Astrocyte of the cerebellum (primary cell): ENCODE results near the gene OR2H1.

ENCODE experiments used
- DNase-seq: peaks from one replicate; pipeline ENCODE4 v3.0.0-alpha.2; 2011; ENCODE audit warnings: low read depth
- H3K4me3 ChIP-seq: 2 replicates; pipeline ENCODE4 v1.5.1; 2011; ENCODE audit warnings: mild to moderate bottlenecking, low read depth, low read length, moderate library complexity
- in situ Hi-C: cut with HindIII; loops from 2 replicates; pipeline ENCODE4 v1.10.0; 2017; ENCODE audit warnings: low sequenced_read_pairs
- TF ChIP-seq, protein P1 (sequence below): IDR thresholded peaks from 2 replicates; pipeline ENCODE4 v1.5.1; 2012; ENCODE audit warnings: low read length, low read depth, moderate library complexity, mild to moderate bottlenecking; ENCODE audit errors: missing control alignments

Gene OR2H1

DNA sequence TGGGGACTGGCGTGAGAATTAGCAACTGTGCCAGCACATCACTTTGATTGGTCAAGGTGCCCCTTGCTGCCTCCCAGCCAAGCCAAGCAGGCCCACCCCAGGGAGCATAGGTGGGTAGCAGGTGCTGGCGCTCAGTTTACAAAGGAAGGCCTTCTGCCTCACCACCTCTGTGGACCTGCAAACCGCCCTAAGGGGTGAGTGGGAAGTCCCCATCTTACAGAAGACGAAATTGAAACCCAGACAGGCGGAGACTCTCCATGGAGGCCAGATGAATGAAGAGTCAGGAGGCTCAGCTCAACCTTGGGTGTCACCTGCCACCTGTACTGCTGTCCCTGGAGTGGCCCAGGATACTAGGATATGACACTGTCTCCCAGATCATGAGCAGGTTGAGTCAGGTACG is 52.3 kb downstream of the OR2H1 start:
- TF ChIP-seq, protein P1, sequence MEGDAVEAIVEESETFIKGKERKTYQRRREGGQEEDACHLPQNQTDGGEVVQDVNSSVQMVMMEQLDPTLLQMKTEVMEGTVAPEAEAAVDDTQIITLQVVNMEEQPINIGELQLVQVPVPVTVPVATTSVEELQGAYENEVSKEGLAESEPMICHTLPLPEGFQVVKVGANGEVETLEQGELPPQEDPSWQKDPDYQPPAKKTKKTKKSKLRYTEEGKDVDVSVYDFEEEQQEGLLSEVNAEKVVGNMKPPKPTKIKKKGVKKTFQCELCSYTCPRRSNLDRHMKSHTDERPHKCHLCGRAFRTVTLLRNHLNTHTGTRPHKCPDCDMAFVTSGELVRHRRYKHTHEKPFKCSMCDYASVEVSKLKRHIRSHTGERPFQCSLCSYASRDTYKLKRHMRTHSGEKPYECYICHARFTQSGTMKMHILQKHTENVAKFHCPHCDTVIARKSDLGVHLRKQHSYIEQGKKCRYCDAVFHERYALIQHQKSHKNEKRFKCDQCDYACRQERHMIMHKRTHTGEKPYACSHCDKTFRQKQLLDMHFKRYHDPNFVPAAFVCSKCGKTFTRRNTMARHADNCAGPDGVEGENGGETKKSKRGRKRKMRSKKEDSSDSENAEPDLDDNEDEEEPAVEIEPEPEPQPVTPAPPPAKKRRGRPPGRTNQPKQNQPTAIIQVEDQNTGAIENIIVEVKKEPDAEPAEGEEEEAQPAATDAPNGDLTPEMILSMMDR = no peak
- H3K4me3 ChIP-seq = no peak overlapping the region
- DNase-seq = no peak
- in situ Hi-C loops = no loop called here

DNA sequence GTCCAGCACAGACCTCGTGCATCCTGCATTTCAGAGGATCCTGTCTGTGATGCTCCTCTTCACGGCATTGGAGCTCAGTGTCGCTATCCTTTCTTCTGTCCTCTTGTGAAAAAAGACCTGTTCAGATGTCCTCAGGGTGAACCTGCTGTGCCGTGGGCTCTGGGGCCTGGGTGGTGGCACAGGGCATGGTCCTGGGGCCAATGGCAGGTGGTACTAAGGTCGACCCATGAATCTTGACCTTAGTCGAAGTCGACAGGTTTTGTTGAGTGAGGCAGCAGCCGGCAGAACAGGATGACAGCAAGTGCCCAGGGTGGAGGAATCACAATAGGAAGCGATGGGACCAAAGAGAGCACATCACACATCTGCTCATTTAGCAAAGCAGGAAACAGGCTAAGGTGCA is 52.8 kb downstream of the OR2H1 start:
- no peak overlapping the region for H3K4me3 ChIP-seq
- no peak for DNase-seq
- TF ChIP-seq, protein P1 = no peak
- in situ Hi-C loops = no loop called here

DNA sequence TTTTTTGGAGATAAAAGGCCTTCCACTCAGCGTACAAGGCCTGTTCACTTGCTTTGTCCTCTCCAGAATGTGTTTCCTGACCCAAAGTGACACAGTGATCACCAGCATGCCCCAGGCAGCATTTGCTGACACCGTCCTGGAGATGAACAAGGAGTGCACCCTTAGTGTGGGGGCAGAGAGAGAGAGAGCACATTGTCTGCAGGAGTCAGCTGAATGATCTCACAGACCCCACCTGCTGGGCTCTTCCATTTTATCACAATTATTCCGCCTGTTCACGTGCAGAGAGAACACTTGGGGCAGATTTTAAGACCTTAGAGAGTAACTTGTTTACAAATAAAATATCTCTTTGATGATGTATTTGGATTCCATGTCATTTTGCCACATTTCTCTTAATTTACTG is 53.2 kb downstream of the OR2H1 start:
- TF ChIP-seq, protein P1 = no peak
- H3K4me3 ChIP-seq = no peak overlapping the region
- DNase-seq = no peak
- in situ Hi-C loops = no loop called here

DNA sequence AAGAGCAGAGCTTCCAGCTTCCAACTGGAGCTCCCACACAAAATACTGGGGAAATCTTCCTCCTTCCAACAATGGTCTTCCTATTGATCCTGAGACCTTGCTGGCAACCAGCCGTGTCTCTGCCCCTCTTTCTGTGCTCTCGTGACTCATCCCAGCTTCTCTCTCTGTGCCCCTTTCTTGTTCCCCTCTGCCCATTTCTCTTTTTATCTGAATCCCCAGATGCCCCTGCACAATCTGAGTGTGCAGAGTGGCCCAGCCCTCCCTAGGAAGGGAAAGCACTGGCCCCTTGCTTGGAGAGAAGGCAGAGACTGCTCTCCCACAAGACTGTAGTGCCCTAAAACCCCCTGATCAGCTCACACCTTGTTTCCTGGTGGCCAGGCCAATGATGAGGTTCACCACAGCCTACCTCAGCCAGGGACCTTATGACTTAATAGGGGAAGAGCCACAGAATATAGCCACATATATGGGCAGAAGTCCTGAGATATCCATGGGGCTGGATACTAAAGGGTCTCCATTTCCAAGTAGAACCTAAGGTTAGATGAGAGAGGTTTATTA is 53.9 kb downstream of the OR2H1 start:
- DNase-seq = no peak
- TF ChIP-seq, protein P1 = no peak
- no peak overlapping the region for H3K4me3 ChIP-seq
- in situ Hi-C loops = no loop called here
